ENCODE measurements around the gene SIAH2.

Gene SIAH2

GRCh38 chr3:150773616-150774192 is 10.7 kb upstream of the SIAH2 start:
- Mint-ChIP-seq H3K4me1 (no peaks in the 10 kb centered on the region), H3K27me3 (ENCODE audit: low read depth) (no peaks in the 10 kb centered on the region), H3K9me3 (no peaks in the 10 kb centered on the region), H3K4me3 (no peak overlapping the region), H3K27ac (no peak overlapping the region), H3K36me3 (ENCODE audit: low read depth) (no peaks in the 10 kb centered on the region)
- no peak for TF ChIP-seq CTCF (IDR thresholded peaks at IDR 0.05; ENCODE audit: unreplicated experiment in 3 of 3)

GRCh38 chr3:150771600-150771999 is 8.6 kb upstream of the SIAH2 start:
- Mint-ChIP-seq H3K9me3 (no peaks in the 10 kb centered on the region), H3K27me3 (ENCODE audit: low read depth) (no peaks in the 10 kb centered on the region), H3K4me3 (no peak overlapping the region), H3K36me3 (ENCODE audit: low read depth) (no peaks in the 10 kb centered on the region), H3K4me1 (no peaks in the 10 kb centered on the region), H3K27ac (no peak overlapping the region)
- no peak for TF ChIP-seq CTCF (IDR thresholded peaks at IDR 0.05; ENCODE audit: unreplicated experiment in 3 of 3)

GRCh38 chr3:150770681-150771080 is 7.7 kb upstream of the SIAH2 start:
- no peaks in the 10 kb centered on the region for H3K9me3 Mint-ChIP-seq
- H3K4me3 Mint-ChIP-seq, result no peak overlapping the region
- no peak for TF ChIP-seq CTCF (IDR thresholded peaks at IDR 0.05; ENCODE audit: unreplicated experiment in 3 of 3)
- peaks cover 4% of the 10 kb centered on the region for H3K27me3 Mint-ChIP-seq (ENCODE audit: low read depth)
- no peaks in the 10 kb centered on the region for H3K36me3 Mint-ChIP-seq (ENCODE audit: low read depth)
- no peaks in the 10 kb centered on the region for H3K4me1 Mint-ChIP-seq
- H3K27ac Mint-ChIP-seq, result no peak overlapping the region

GRCh38 chr3:150766742-150767141 is 3.8 kb upstream of the SIAH2 start:
- Mint-ChIP-seq H3K4me3 (no peak overlapping the region), H3K4me1 (peaks cover 5% of the 10 kb centered on the region), H3K27ac (no peak overlapping the region), H3K36me3 (ENCODE audit: low read depth) (no peaks in the 10 kb centered on the region), H3K27me3 (ENCODE audit: low read depth) (peaks cover 4% of the 10 kb centered on the region), H3K9me3 (no peaks in the 10 kb centered on the region)
- TF ChIP-seq CTCF (IDR thresholded peaks at IDR 0.05; ENCODE audit: unreplicated experiment in 3 of 3), result no peak

DNA sequence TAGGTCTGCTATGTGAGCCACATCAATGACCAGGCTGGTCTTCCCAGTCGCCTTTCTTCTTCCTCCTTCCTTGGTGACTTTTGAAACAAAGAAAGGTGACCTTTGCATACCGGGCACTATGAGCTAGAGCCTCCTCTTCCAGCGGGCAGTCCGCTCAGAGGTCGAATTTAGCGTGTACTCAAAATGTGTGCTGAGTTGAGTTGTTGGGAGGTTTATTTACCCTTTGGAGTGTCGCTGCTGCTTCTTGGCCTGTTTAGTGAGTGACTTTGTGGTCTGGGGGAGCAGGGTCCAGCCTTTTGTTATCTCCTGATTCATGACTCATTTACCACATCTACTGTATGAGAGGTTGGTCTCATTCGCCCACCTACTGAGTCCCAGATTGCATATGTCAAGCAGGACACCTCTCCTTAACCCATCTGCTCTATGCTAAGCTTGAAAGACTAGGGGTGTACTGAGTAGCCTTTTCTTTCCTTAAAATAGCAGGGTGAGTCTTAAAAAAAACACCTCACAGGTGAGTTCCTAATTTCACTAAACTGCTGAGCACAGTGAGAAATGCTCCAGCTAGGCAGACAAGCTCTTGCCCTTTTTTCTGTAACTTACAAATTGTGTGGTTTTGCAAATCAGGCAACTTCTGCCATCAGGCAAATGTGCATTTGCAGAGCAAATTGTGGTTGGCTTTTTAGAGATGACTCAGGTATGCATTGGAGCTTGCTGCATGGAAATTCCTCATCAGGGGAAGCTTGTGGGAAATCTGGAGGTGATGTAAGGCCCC is 3.2 kb upstream of the SIAH2 start:
- H3K27me3 Mint-ChIP-seq (ENCODE audit: low read depth), result peaks cover 4% of the 10 kb centered on the region
- H3K9me3 Mint-ChIP-seq, result no peaks in the 10 kb centered on the region
- H3K36me3 Mint-ChIP-seq (ENCODE audit: low read depth), result no peaks in the 10 kb centered on the region
- H3K27ac Mint-ChIP-seq, result peak overlapping the region in 1 of 3 experiments; percentile 48
- H3K4me1 Mint-ChIP-seq, result peaks cover 11% of the 10 kb centered on the region
- no peak for TF ChIP-seq CTCF (IDR thresholded peaks at IDR 0.05; ENCODE audit: unreplicated experiment in 3 of 3)
- peak overlapping the region; percentile 41 to 97 (median 48) for H3K4me3 Mint-ChIP-seq

DNA sequence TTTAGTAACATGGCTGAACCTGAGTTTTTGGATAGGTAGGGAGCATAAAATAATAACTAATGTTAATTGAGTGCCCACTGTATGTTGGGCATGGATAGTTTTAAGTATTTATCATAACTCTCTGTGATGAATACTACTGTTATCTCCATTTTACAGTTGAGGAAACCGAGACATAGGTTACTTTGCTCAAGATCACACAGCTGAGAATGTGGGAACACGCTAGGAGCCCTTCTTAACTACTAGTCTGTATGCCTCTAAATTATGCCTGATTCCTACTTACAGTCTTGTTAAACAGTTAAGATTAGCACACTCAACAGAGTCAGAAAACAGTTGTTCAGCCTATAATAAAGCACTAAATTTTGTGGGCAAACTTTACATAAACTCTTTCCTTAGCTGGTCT is 2.0 kb upstream of the SIAH2 start:
- peaks cover 4% of the 10 kb centered on the region for H3K27me3 Mint-ChIP-seq (ENCODE audit: low read depth)
- H3K9me3 Mint-ChIP-seq, result no peaks in the 10 kb centered on the region
- H3K4me3 Mint-ChIP-seq, result peak overlapping the region; percentile 3 to 99 (median 97)
- peaks cover 23% of the 10 kb centered on the region for H3K4me1 Mint-ChIP-seq
- no peak for TF ChIP-seq CTCF (IDR thresholded peaks at IDR 0.05; ENCODE audit: unreplicated experiment in 3 of 3)
- no peaks in the 10 kb centered on the region for H3K36me3 Mint-ChIP-seq (ENCODE audit: low read depth)
- H3K27ac Mint-ChIP-seq, result no peak overlapping the region
